T-helper 1 cell (primary cell): ENCODE measurements around the gene GRID1.
"Not testable (repeated sequence)": the region's sequence is repeated elsewhere in the genome, so short reads cannot be mapped to it uniquely, and the experiment has no call there.

Experiments
- DNase-seq, 5 donors: peaks; one replicate each; pipeline ENCODE4 v3.0.0-alpha.2; 2012 to 2020

GRID1 gene

GRCh38 chr10:86249794-86250193 lies 116.8 kb downstream of the GRID1 start:
- DNase-seq = no peak

GRCh38 chr10:86248062-86248461 lies 118.5 kb downstream of the GRID1 start:
- DNase-seq = no peak

- no peak for DNase-seq
These were observed 119.0 kb downstream of the GRID1 start for GRCh38 chr10:86247588-86247987.

- no peak for DNase-seq
These were observed 119.5 kb downstream of the GRID1 start for GRCh38 chr10:86247073-86247472.

DNA sequence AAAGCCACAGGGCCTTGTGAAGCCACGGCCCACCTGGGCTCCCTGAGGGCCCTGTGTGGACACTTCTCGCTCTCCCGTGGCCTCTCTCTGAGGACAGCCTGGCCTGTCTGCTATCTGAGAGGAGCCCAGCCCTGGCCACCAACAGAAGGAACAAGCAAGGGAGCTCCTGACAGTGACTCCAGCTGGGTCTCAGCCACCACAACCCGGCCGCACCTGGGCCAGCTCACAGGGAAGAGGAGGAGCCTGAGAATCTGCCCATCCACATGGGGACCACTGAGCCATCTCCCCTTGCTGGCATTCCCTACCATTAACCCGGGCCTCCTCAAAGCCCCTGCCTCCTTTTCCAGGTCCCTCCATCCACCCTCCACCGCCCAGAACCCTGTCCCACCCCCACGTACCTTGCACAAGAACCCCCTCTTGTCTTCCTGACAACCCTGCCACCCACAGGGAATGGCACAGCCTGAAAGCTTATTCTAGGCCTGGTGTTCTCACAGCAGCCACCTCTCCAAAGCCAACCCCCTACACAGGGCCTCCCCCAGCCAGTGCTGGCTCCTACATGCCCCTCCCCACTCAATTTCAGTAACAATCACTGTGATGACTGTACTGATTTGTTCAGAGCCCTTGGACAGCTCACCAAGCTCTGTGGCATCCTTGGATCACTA lies 120.2 kb downstream of the GRID1 start:
- DNase-seq = no peak

GRCh38 chr10:86245015-86245394 lies 121.6 kb downstream of the GRID1 start:
- DNase-seq = no peak

DNA sequence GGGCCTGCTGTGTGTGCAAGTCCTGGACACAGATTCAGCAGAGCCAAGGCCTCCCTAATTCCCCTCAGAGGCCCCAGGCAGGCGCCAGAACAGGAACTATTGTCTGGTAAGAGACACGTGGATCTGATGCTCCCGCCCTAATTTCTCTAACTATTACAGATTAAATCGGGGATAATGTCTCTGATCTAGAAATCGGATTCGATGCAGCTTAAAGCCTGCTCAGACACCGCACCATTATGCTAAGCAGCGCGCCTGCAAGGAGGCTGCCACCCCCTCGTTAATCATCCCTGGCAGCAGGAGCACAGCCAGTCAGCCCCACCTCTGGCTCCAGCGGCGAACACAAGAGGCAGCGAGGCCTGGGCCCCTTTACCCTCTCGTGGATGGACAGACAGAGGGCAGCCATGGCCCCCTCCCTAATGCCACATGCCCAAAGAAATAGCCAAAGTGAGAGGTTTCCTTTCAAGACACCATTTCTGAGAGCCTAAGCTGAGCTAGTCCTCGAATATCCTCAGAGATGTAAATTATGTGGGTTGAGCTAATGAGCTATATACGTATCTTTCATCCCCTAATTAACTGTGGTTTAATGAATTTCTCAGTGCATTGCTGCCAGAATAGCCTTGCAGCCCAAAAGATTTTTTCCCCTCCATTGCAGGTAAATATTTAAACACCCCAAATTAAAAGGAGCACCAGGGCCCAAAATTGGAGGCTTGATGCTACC lies 122.1 kb downstream of the GRID1 start:
- no peak for DNase-seq

DNA sequence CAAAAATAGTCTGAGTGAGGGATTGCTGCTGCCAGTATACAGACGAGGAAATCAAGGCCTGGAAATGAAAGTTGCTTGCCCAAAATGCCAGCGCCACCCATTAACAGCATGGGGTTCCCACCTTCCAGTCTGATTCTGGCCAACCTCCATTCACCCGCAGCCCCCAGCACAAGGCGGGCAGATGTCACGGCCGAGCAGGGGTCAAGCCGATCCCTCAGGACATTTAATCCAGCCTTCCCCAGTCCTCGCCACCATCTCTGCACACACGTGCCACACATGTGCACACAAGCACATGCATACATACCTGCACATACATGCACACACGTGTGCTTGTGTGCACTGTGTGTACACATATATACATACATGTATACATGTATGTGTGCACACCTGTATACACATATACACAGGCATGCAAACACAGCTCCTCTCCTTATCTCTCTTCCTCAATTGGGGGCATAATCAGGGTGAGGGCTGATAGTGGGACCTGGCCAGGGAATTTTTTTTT lies 122.9 kb downstream of the GRID1 start:
- DNase-seq = no peak

DNA sequence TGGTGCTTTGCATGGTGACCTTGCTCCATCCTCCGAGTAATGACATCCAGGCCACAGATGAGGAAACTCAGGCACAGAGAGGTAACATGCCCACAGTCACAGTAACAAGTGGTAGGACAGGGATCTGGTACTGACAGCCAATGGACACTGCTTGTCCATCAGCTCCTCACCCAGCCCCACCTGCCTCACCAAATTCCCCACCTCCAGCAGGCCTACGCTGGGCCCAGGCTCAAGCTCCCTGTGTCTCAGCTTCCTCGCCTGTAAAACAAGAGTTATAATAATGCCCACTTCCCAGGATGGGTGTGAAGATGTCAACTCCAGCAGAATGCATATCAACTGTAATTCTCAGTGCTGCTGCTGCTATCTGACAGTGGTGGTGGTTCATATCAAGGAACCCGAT lies 123.8 kb downstream of the GRID1 start:
- DNase-seq = no peak

GRCh38 chr10:86238089-86238488 lies 128.5 kb downstream of the GRID1 start:
- DNase-seq = not testable (repeated sequence)

DNA sequence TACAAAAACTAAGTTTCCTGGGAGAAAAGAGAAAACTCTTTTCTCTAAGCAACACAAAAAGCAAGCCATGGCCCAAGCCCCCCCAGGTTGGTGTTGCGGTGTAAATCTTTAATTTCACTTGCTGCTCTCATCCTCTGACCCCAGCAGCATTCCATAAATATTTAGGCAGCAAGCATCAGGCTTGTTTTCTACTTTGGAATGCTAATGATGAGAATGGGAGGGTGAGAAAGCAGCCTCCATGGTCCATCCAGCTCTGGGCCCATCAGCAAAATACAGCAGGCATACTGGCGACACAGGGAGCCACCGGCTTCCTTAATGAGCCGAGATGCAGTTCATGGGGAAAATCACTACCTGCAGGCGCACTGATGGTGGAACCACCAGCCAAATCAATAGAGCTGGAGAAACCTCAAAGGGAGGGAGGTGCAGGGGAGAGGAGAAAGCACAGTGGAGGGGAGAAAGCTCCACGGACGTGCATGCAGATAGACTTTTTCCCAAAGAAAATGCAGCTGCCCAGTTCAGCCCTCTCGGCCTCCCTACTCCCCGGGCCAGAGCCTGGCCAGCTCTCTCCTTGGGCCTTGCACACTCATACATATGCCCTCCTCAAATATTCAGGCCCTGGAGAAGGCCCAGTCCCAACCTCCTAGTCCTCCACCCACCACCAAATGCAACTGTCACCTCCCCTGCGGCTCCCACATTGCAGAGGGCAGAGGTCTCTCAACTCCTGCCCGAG lies 131.9 kb downstream of the GRID1 start:
- no peak for DNase-seq

GRCh38 chr10:86234107-86234506 lies 132.5 kb downstream of the GRID1 start:
- DNase-seq = no peak

GRCh38 chr10:86233131-86233530 lies 133.5 kb downstream of the GRID1 start:
- DNase-seq = no peak

DNA sequence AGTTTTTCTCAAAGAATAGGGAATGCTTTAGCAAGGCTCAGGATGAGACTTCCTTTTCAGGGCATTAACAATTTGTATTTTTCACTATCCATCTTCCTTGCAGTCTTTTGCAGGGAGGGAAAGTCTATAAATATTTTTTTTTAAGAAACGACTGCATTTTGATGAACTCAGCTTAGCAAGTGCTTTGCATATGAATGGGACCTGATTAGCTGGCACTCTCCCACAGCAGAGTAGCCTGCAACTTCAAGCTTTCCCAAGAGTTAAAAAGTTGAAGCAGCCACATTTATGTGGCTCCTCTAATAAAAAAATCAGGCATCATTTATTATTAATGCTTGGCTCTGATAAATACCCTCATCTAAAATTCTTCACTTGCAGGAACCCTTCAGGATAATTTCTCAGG lies 134.0 kb downstream of the GRID1 start:
- no peak for DNase-seq

- DNase-seq = no peak
These were observed 134.6 kb downstream of the GRID1 start for GRCh38 chr10:86231796-86232560.

- no peak for DNase-seq
These were observed 135.9 kb downstream of the GRID1 start for GRCh38 chr10:86230557-86231180.

- no peak for DNase-seq
These were observed 136.6 kb downstream of the GRID1 start for GRCh38 chr10:86229811-86230556.

- no peak for DNase-seq
These were observed 137.2 kb downstream of the GRID1 start for GRCh38 chr10:86229376-86229775.

GRCh38 chr10:86227501-86228258 lies 138.9 kb downstream of the GRID1 start:
- no peak for DNase-seq

GRCh38 chr10:86226781-86227201 lies 139.8 kb downstream of the GRID1 start:
- no peak for DNase-seq

- DNase-seq = no peak
These were observed 140.6 kb downstream of the GRID1 start for GRCh38 chr10:86226016-86226415.
